GM20431 (cell line): Measurements from ENCODE around the gene SIRT1.
"Not testable (repeated sequence)": the region's sequence is repeated elsewhere in the genome, so short reads cannot be mapped to it uniquely, and the experiment has no call there.

Source experiments
- in situ Hi-C: fragments of 300-500 bp; cut with MseI, MboI; formaldehyde crosslinking; loops from one replicate; pipeline ENCODE4 v1.15.0; 2020; ENCODE audit warnings: low sequenced_read_pairs; ENCODE audit not compliant: unreplicated experiment

SIRT1 gene

DNA sequence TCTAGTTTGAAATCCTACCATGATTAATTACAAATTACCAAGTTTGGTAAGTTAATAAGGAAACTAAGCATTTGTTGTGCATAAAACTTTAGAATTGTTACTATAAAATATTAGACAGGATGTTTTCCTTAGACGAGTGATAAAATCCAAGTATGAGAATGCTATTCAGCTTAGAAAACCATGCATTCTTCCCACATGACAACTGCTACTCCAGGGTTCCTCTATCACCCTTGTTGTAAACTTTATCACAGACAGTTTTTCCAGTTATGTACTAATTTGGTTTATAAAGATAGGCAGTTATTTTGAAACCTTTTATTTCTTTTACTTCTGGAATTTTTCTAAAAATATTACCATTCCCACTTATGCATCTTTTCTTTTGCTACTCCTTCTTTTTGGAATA lies 52.0 kb downstream of the SIRT1 start:
- in situ Hi-C loops: no loop called here

DNA sequence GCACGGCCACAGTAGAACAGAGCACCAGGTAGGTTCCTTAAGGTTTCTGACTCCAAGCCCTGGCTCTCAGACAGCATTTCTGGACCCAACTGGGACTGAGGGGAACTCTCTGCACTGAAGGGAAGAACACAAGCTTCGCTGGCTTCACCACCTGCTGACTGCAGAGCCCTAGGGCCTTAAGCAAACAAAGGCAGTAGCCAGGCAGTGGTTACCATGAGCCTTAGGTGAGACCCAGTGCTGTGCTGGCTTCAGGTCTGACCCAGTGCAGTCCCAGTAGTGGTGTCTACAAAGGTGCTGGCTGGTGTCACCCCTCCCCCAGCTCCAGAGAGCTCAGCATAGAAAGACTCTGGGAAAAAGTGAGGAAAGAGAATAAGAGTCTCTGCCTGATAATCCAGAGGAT lies 59.5 kb downstream of the SIRT1 start:
- in situ Hi-C loops: no loop called here

GRCh38 chr10:67955614-67956013 lies 71.2 kb downstream of the SIRT1 start:
- in situ Hi-C loops: no loop called here

DNA sequence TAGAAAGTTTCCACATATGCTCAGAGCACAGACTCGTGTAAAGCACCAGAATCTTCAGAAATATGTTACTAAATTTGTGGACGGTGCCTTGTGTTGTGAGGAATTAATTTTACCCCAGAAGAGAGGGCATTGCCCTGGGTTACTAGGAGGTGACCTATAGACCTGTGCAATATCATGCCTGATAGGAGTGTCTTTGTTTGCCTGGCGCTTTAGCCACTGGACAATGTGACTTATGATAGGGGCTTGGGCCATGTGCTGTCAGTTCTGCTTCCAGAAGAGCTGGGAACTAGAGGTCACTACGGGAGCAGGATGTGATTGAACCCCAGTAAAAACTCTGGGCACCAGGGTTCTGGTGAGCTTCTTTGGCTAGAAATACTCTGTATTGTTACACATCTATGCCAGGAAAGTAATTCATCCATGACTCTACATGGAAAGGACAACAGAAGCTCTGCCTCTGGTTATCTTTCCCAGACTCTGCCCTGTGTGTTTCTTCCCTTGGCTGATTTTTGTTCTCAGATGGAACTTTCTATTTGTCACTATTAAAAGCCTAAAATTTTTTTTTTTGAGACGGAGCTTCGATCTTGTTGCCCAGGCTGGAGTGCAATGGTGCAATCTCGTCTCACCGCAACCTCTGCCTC lies 75.5 kb downstream of the SIRT1 start:
- in situ Hi-C loops: no loop called here

DNA sequence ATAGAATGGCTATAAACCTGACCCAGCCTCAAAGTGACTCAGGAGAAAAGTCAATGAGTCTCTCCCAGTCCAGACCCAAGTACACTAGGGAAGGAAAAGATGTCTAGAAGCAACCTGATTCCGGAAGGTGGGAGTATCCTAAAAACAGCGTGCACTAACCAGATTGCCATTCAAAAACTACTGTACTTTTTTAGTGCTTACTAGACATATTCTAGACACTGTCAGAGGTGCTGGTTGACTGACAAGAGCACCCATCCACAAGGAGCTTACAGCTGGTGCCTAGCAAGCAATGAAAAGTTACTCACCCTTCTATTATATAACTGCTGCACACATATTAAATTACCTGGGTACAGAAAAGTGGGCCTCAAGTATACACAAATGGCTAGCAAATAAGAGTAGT lies 81.0 kb downstream of the SIRT1 start:
- in situ Hi-C loops: no loop called here

DNA sequence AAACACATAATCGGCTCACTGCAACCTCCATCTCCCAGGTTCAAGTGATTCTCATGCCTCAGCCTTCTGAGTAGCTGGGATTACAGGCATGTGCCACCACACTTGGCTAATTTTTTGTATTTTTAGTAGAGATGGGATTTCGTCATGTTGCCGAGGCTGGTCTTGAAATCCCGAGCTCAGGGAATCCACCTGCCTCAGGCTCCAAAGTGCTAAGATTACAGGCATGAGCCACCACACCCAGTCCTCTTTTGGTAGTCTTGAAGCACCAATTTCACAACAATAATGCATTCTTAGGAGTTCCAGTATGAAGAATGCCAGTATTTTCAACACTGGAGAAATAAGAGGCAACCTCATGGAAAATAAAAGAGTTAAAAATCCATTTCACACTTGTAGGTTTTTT lies 81.6 kb downstream of the SIRT1 start:
- in situ Hi-C loops: not testable (repeated sequence)
